CD8-positive, alpha-beta memory T cell (primary cell): ENCODE measurements around the gene PTPRO. TPM values are rescaled to one million over a fixed set of nuclear protein-coding genes. Genes with fewer than 3 reads are reported as not detected.

Source experiments
- CTCF ChIA-PET: fragments of 350-600 bp; sonication (Branson Sonifier 250); formaldehyde crosslinking; loops from one replicate; lab custom pipeline; 2021; ENCODE audit warnings: antibody characterized with exemption; lab: Charles Lee
- POLR2A ChIA-PET: fragments of 350-600 bp; sonication (Branson Sonifier 250); formaldehyde crosslinking; loops from one replicate; lab custom pipeline; 2021; ENCODE audit warnings: antibody characterized with exemption; lab: Charles Lee
- DNase-seq, 5 donors: peaks; one replicate each; pipeline versions ENCODE4 v3.0.0 to v3.0.0-alpha.2; 2020 to 2022; ENCODE audit warnings: mixed read lengths in 1 of 5
- H3K27ac ChIP-seq: one replicate; pipeline ENCODE4 v1.7.0; 2013; ENCODE audit warnings: low read depth, mild to moderate bottlenecking, low read length, moderate library complexity
- H3K27me3 ChIP-seq: 2 replicates; pipeline ENCODE4 v1.7.0; 2013; ENCODE audit warnings: low read length, mild to moderate bottlenecking; ENCODE audit not compliant: insufficient read depth, poor library complexity, severe bottlenecking
- H3K36me3 ChIP-seq: 2 replicates; pipeline ENCODE4 v1.7.0; 2013; ENCODE audit warnings: mild to moderate bottlenecking, low read length, moderate library complexity; ENCODE audit not compliant: insufficient read depth
- H3K4me1 ChIP-seq: 2 replicates; pipeline ENCODE4 v1.7.0; 2013; ENCODE audit warnings: mild to moderate bottlenecking, low read length, moderate library complexity; ENCODE audit not compliant: insufficient read depth
- H3K4me3 ChIP-seq: 2 replicates; pipeline ENCODE4 v1.7.0; 2013; ENCODE audit warnings: mild to moderate bottlenecking, low read length
- H3K9me3 ChIP-seq: 2 replicates; pipeline ENCODE4 v1.7.0; 2013; ENCODE audit warnings: mild to moderate bottlenecking, low read length
- H3K27ac Mint-ChIP-seq, 8 donors: one replicate each; pipeline ENCODE4 v1.8.0; 2020 to 2021; ENCODE audit warnings: mixed read lengths in 8 of 8, mild to moderate bottlenecking in 6 of 8, inconsistent platforms in 3 of 8, moderate library complexity in 3 of 8
- H3K27me3 Mint-ChIP-seq, 2 donors: one replicate each; pipeline ENCODE4 v1.8.0; 2020 to 2021; ENCODE audit warnings: mixed read lengths in 2 of 2, mild to moderate bottlenecking in 1 of 2, moderate library complexity in 1 of 2
- H3K36me3 Mint-ChIP-seq, 3 donors: one replicate each; pipeline ENCODE4 v1.8.0; 2020 to 2021; ENCODE audit warnings: mixed read lengths in 3 of 3, inconsistent platforms in 1 of 3, mild to moderate bottlenecking in 1 of 3
- H3K4me1 Mint-ChIP-seq, 3 donors: one replicate each; pipeline ENCODE4 v1.8.0; 2020 to 2021; ENCODE audit warnings: mixed read lengths in 3 of 3, inconsistent platforms in 1 of 3, mild to moderate bottlenecking in 1 of 3
- H3K4me3 Mint-ChIP-seq, 7 donors: one replicate each; pipeline ENCODE4 v1.8.0; 2020 to 2021; ENCODE audit warnings: mixed read lengths in 7 of 7, mild to moderate bottlenecking in 6 of 7, moderate library complexity in 4 of 7, inconsistent platforms in 2 of 7
- H3K9me3 Mint-ChIP-seq, 5 donors: one replicate each; pipeline ENCODE4 v1.8.0; 2020 to 2022; ENCODE audit warnings: mixed read lengths in 5 of 5, mild to moderate bottlenecking in 3 of 5, moderate library complexity in 2 of 5, inconsistent platforms in 1 of 5
- polyA plus RNA-seq: library from polyadenylated mRNA; unstranded; fragments of 300-500 nt; fragmentation: Illumina TruSeq; gene quantifications from one replicate; pipeline ENCODE4 v1.2.3, GENCODE V29; 2021
- total RNA-seq, 2 experiments: library from RNA; stranded (reverse); gene quantifications; one replicate each; pipeline ENCODE4 v1.2.3, GENCODE V29; 2021

PTPRO gene
- total and polyA plus RNA-seq, 3 experiments from 2014 or later = 0.27 to 0.48 (median 0.47) TPM

- H3K9me3 ChIP-seq = no peaks in the 10 kb centered on the region
- POLR2A ChIA-PET = no interaction called here
- Mint-ChIP-seq H3K4me3 (no peak overlapping the region), H3K27ac (no peak overlapping the region), H3K4me1 (no peaks in the 10 kb centered on the region), H3K36me3 (no peaks in the 10 kb centered on the region), H3K27me3 (no peaks in the 10 kb centered on the region), H3K9me3 (peaks cover 9 to 18% (median 11%) of the 10 kb centered on the region in 5 donors)
- CTCF ChIA-PET = no interaction called here
- H3K4me3 ChIP-seq = no peak overlapping the region
- H3K27me3 ChIP-seq = no peaks in the 10 kb centered on the region
- H3K27ac ChIP-seq = no peak overlapping the region
- no peaks in the 10 kb centered on the region for H3K4me1 ChIP-seq
- DNase-seq = no peak
- H3K36me3 ChIP-seq = no peaks in the 10 kb centered on the region
These were observed 135.7 kb downstream of the PTPRO start for GRCh38 chr12:15458008-15458407.

- Histone ChIP-seq H3K27ac (no peak overlapping the region), H3K27me3 (no peaks in the 10 kb centered on the region), H3K4me1 (no peaks in the 10 kb centered on the region), H3K4me3 (no peak overlapping the region), H3K36me3 (no peaks in the 10 kb centered on the region), H3K9me3 (no peaks in the 10 kb centered on the region)
- ChIA-PET POLR2A (no interaction called here), CTCF (no interaction called here)
- no peaks in the 10 kb centered on the region for H3K4me1 Mint-ChIP-seq
- no peak overlapping the region for H3K27ac Mint-ChIP-seq
- H3K27me3 Mint-ChIP-seq = peaks cover 7 to 34% of the 10 kb centered on the region in 2 donors
- no peak for DNase-seq
- peaks cover 0 to 2% (median 0%) of the 10 kb centered on the region in 5 donors for H3K9me3 Mint-ChIP-seq
- H3K4me3 Mint-ChIP-seq = no peak overlapping the region
- H3K36me3 Mint-ChIP-seq = no peaks in the 10 kb centered on the region
These were observed 146.6 kb downstream of the PTPRO start for GRCh38 chr12:15468911-15469310.

- Mint-ChIP-seq H3K4me1 (no peaks in the 10 kb centered on the region), H3K27me3 (peaks cover 7 to 32% of the 10 kb centered on the region in 2 donors), H3K27ac (no peak overlapping the region), H3K9me3 (peaks cover 0 to 2% (median 0%) of the 10 kb centered on the region in 5 donors), H3K36me3 (no peaks in the 10 kb centered on the region), H3K4me3 (no peak overlapping the region)
- no peak for DNase-seq
- ChIA-PET POLR2A (no interaction called here), CTCF (no interaction called here)
- Histone ChIP-seq H3K4me3 (no peak overlapping the region), H3K36me3 (no peaks in the 10 kb centered on the region), H3K27ac (no peak overlapping the region), H3K4me1 (no peaks in the 10 kb centered on the region), H3K27me3 (no peaks in the 10 kb centered on the region), H3K9me3 (no peaks in the 10 kb centered on the region)
These were observed 147.0 kb downstream of the PTPRO start for GRCh38 chr12:15469356-15469755.

GRCh38 chr12:15472036-15472435, 149.7 kb downstream of the PTPRO start:
- ChIA-PET CTCF (no interaction called here), POLR2A (no interaction called here)
- Mint-ChIP-seq H3K27ac (no peak overlapping the region), H3K4me3 (no peak overlapping the region), H3K27me3 (peaks cover 7 to 21% of the 10 kb centered on the region in 2 donors), H3K9me3 (peaks cover 0 to 2% (median 0%) of the 10 kb centered on the region in 5 donors), H3K36me3 (no peaks in the 10 kb centered on the region), H3K4me1 (no peaks in the 10 kb centered on the region)
- Histone ChIP-seq H3K27me3 (no peaks in the 10 kb centered on the region), H3K4me1 (no peaks in the 10 kb centered on the region), H3K4me3 (no peak overlapping the region), H3K27ac (no peak overlapping the region), H3K9me3 (no peaks in the 10 kb centered on the region), H3K36me3 (no peaks in the 10 kb centered on the region)
- DNase-seq = no peak

GRCh38 chr12:15474766-15475165, 152.5 kb downstream of the PTPRO start:
- no peaks in the 10 kb centered on the region for H3K4me1 ChIP-seq
- no peaks in the 10 kb centered on the region for H3K4me1 Mint-ChIP-seq
- no peak overlapping the region for H3K4me3 ChIP-seq
- H3K27me3 Mint-ChIP-seq = peaks cover 5 to 14% of the 10 kb centered on the region in 2 donors
- no peak overlapping the region for H3K27ac Mint-ChIP-seq
- ChIA-PET CTCF (no interaction called here), POLR2A (interaction anchor here (0.7 kb wide), 1 partner anchor 652 kb away, joined by 3 read pairs; no protein-coding TSS in a partner anchor)
- no peaks in the 10 kb centered on the region for H3K27me3 ChIP-seq
- H3K36me3 ChIP-seq = no peaks in the 10 kb centered on the region
- no peak for DNase-seq
- H3K36me3 Mint-ChIP-seq = no peaks in the 10 kb centered on the region
- no peak overlapping the region for H3K4me3 Mint-ChIP-seq
- no peak overlapping the region for H3K27ac ChIP-seq
- H3K9me3 ChIP-seq = no peaks in the 10 kb centered on the region
- H3K9me3 Mint-ChIP-seq = no peaks in the 10 kb centered on the region

- H3K27me3 Mint-ChIP-seq = peaks cover 0 to 6% of the 10 kb centered on the region in 2 donors
- no peaks in the 10 kb centered on the region for H3K9me3 Mint-ChIP-seq
- no peak overlapping the region for H3K27ac ChIP-seq
- no peaks in the 10 kb centered on the region for H3K4me1 ChIP-seq
- no peaks in the 10 kb centered on the region for H3K4me1 Mint-ChIP-seq
- H3K27ac Mint-ChIP-seq = no peak overlapping the region
- no peaks in the 10 kb centered on the region for H3K9me3 ChIP-seq
- CTCF ChIA-PET = no interaction called here
- DNase-seq = no peak
- no peaks in the 10 kb centered on the region for H3K27me3 ChIP-seq
- POLR2A ChIA-PET = no interaction called here
- H3K36me3 ChIP-seq = no peaks in the 10 kb centered on the region
- no peak overlapping the region for H3K4me3 Mint-ChIP-seq
- H3K4me3 ChIP-seq = no peak overlapping the region
- no peaks in the 10 kb centered on the region for H3K36me3 Mint-ChIP-seq
These were observed 155.5 kb downstream of the PTPRO start for GRCh38 chr12:15477761-15478160.

- Mint-ChIP-seq H3K4me1 (no peaks in the 10 kb centered on the region), H3K27me3 (peaks cover 0 to 9% of the 10 kb centered on the region in 2 donors), H3K36me3 (no peaks in the 10 kb centered on the region), H3K27ac (no peak overlapping the region), H3K4me3 (no peak overlapping the region), H3K9me3 (no peaks in the 10 kb centered on the region)
- ChIA-PET CTCF (no interaction called here), POLR2A (no interaction called here)
- Histone ChIP-seq H3K27ac (no peak overlapping the region), H3K4me3 (no peak overlapping the region), H3K4me1 (no peaks in the 10 kb centered on the region), H3K9me3 (no peaks in the 10 kb centered on the region), H3K36me3 (no peaks in the 10 kb centered on the region), H3K27me3 (no peaks in the 10 kb centered on the region)
- DNase-seq = no peak
These were observed 159.5 kb downstream of the PTPRO start for GRCh38 chr12:15481846-15482245.

GRCh38 chr12:15485466-15485865, 163.2 kb downstream of the PTPRO start:
- ChIA-PET POLR2A (no interaction called here), CTCF (no interaction called here)
- no peak for DNase-seq
- Mint-ChIP-seq H3K4me1 (no peaks in the 10 kb centered on the region), H3K4me3 (no peak overlapping the region), H3K36me3 (no peaks in the 10 kb centered on the region), H3K9me3 (no peaks in the 10 kb centered on the region), H3K27ac (no peak overlapping the region), H3K27me3 (peaks cover 0 to 9% of the 10 kb centered on the region in 2 donors)
- H3K4me1 ChIP-seq = no peaks in the 10 kb centered on the region
- no peaks in the 10 kb centered on the region for H3K27me3 ChIP-seq
- H3K9me3 ChIP-seq = no peaks in the 10 kb centered on the region
- H3K27ac ChIP-seq = no peak overlapping the region
- H3K4me3 ChIP-seq = no peak overlapping the region
- H3K36me3 ChIP-seq = no peaks in the 10 kb centered on the region

GRCh38 chr12:15486859-15487258, 164.6 kb downstream of the PTPRO start:
- Histone ChIP-seq H3K9me3 (no peaks in the 10 kb centered on the region), H3K4me1 (no peaks in the 10 kb centered on the region), H3K27ac (no peak overlapping the region), H3K27me3 (no peaks in the 10 kb centered on the region), H3K4me3 (no peak overlapping the region), H3K36me3 (no peaks in the 10 kb centered on the region)
- Mint-ChIP-seq H3K27ac (no peak overlapping the region), H3K27me3 (peaks cover 0 to 7% of the 10 kb centered on the region in 2 donors), H3K4me1 (no peaks in the 10 kb centered on the region), H3K4me3 (no peak overlapping the region), H3K9me3 (peaks cover 0 to 4% (median 0%) of the 10 kb centered on the region in 5 donors), H3K36me3 (no peaks in the 10 kb centered on the region)
- POLR2A ChIA-PET = no interaction called here
- DNase-seq = no peak
- CTCF ChIA-PET = no interaction called here
